GM23338 (cell line): Measurements from ENCODE around the gene PARD3. TPM values are rescaled to one million over a fixed set of nuclear protein-coding genes. Genes with fewer than 3 reads are reported as not detected.

Experiments
- ATAC-seq: fragments of 200-7000 bp; cut with Tn5 transposase; 3 replicates; pipeline ENCODE4 v1.9.1; 2020
- DNase-seq: peaks from one replicate; pipeline ENCODE4 v3.0.0-alpha.2; 2015; ENCODE audit warnings: low spot score
- H2AFZ ChIP-seq: fragments of 200-600 bp; sonication (generic); 2 replicates; pipeline ENCODE4 v1.8.0; 2016; ENCODE audit warnings: antibody characterized with exemption, mild to moderate bottlenecking, moderate library complexity
- H3F3A ChIP-seq: fragments of 200-600 bp; sonication (generic); replicated peaks from 2 replicates; pipeline ENCODE4 v1.8.0; 2017; ENCODE audit warnings: antibody characterized with exemption, mixed run types, low read depth
- H3K27ac ChIP-seq: fragments of 200-600 bp; sonication (generic); 2 replicates; pipeline ENCODE4 v1.6.1; 2016; ENCODE audit warnings: low read depth
- H3K27me3 ChIP-seq: fragments of 200-600 bp; sonication (generic); 2 replicates; pipeline ENCODE4 v1.8.0; 2016; ENCODE audit warnings: mild to moderate bottlenecking, mixed run types, moderate library complexity; ENCODE audit not compliant: insufficient read depth
- H3K36me3 ChIP-seq: fragments of 200-600 bp; sonication (generic); 2 replicates; pipeline ENCODE4 v1.8.0; 2016; ENCODE audit warnings: mild to moderate bottlenecking; ENCODE audit not compliant: insufficient read depth
- H3K4me1 ChIP-seq: fragments of 200-600 bp; sonication (generic); 2 replicates; pipeline ENCODE4 v1.8.0; 2016; ENCODE audit warnings: mild to moderate bottlenecking, moderate library complexity; ENCODE audit not compliant: insufficient read depth
- H3K4me2 ChIP-seq: fragments of 200-600 bp; sonication (generic); 2 replicates; pipeline ENCODE4 v1.7.1; 2017; ENCODE audit warnings: mixed run types
- H3K4me3 ChIP-seq: fragments of 200-600 bp; sonication (generic); 2 replicates; pipeline ENCODE4 v1.6.1; 2016; ENCODE audit warnings: mixed run types
- H3K79me2 ChIP-seq: fragments of 200-600 bp; sonication (generic); replicated peaks from 2 replicates; pipeline ENCODE4 v1.8.0; 2017; ENCODE audit warnings: mild to moderate bottlenecking; ENCODE audit not compliant: insufficient read depth
- H3K9me2 ChIP-seq: fragments of 200-600 bp; sonication (generic); 2 replicates; pipeline ENCODE4 v1.8.0; 2017; ENCODE audit not compliant: insufficient read depth
- H4K20me1 ChIP-seq: fragments of 200-600 bp; sonication (generic); replicated peaks from 2 replicates; pipeline ENCODE4 v1.8.0; 2017; ENCODE audit warnings: mild to moderate bottlenecking; ENCODE audit not compliant: insufficient read depth
- H3K27ac Mint-ChIP-seq: 2 replicates; pipeline ENCODE4 v1.8.0; 2020; ENCODE audit warnings: inconsistent platforms, mild to moderate bottlenecking, moderate library complexity, mixed read lengths
- H3K27me3 Mint-ChIP-seq: 3 replicates; pipeline ENCODE4 v1.8.0; 2022; ENCODE audit warnings: low read depth, mild to moderate bottlenecking, moderate library complexity, mixed read lengths, inconsistent platforms; ENCODE audit not compliant: insufficient read depth, poor library complexity
- H3K36me3 Mint-ChIP-seq: 3 replicates; pipeline ENCODE4 v1.8.0; 2021; ENCODE audit warnings: low read depth, mild to moderate bottlenecking, inconsistent platforms, moderate library complexity, mixed read lengths
- H3K4me1 Mint-ChIP-seq: 3 replicates; pipeline ENCODE4 v1.8.0; 2020; ENCODE audit warnings: mild to moderate bottlenecking, inconsistent platforms, mixed read lengths
- H3K4me3 Mint-ChIP-seq: 3 replicates; pipeline ENCODE4 v1.8.0; 2021; ENCODE audit warnings: moderate library complexity, mild to moderate bottlenecking, inconsistent platforms, mixed read lengths
- H3K9me3 Mint-ChIP-seq: 3 replicates; pipeline ENCODE4 v1.8.0; 2020; ENCODE audit warnings: moderate library complexity, mild to moderate bottlenecking, inconsistent platforms, mixed read lengths
- CREB1 ChIP-seq: fragments of 250-450 bp; sonication (Bioruptor Pico); IDR thresholded peaks from 2 replicates; pipeline ENCODE4 v1.5.0; 2020; ENCODE audit warnings: low read depth, mild to moderate bottlenecking, moderate library complexity
- CTCF ChIP-seq, 2 experiments: fragments of 200-600 bp in 1 of 2; sonication (generic) in 1 of 2; conservative IDR thresholded peaks; 2 replicates each; pipeline versions ENCODE4 v1.5.1 to v1.6.1; 2016 to 2017; ENCODE audit warnings: antibody characterized with exemption in 2 of 2, low read depth in 2 of 2, mild to moderate bottlenecking in 2 of 2, moderate library complexity in 1 of 2
- ETS1 ChIP-seq: IDR thresholded peaks from 2 replicates; pipeline ENCODE4 v1.6.1; 2016; ENCODE audit warnings: antibody characterized with exemption
- EZH2phosphoT487 ChIP-seq: fragments of 200-600 bp; sonication (generic); IDR thresholded peaks from one replicate; pipeline ENCODE4 v1.8.1; 2018; ENCODE audit warnings: antibody characterized with exemption; ENCODE audit not compliant: unreplicated experiment
- POLR2AphosphoS5 ChIP-seq: IDR thresholded peaks from 2 replicates; pipeline ENCODE4 v1.6.1; 2016; ENCODE audit warnings: antibody characterized with exemption, low read depth
- ZNF331 ChIP-seq: fragments of 250-450 bp; sonication (Bioruptor Pico); IDR thresholded peaks from 2 replicates; pipeline ENCODE4 v1.5.0; 2020; ENCODE audit warnings: low read depth, mild to moderate bottlenecking, moderate library complexity
- polyA plus RNA-seq: library from polyadenylated mRNA; unstranded; fragments of >200 nt; fragmentation: Nextera tagmentation; extraction: Ambion mirVana; gene quantifications from 2 replicates; pipeline ENCODE4 v1.2.1, GENCODE V29; 2016
- total RNA-seq: library from RNA; depleted of rRNA; stranded (reverse); fragments of >200 nt; shearing (Covaris generic); gene quantifications from 2 replicates; pipeline ENCODE4 v1.2.3, GENCODE V29; 2014

Gene PARD3
- total and polyA plus RNA-seq, 2 experiments from 2014 or later, result 30.2 to 51.4 TPM

- no peak overlapping the region for H3K27ac ChIP-seq
- H3K9me2 ChIP-seq, result no peaks in the 10 kb centered on the region
- H3F3A ChIP-seq, result no peaks in the 10 kb centered on the region
- H3K27me3 ChIP-seq, result no peaks in the 10 kb centered on the region
- DNase-seq, result no peak
- no peak for ATAC-seq
- no peaks in the 10 kb centered on the region for H3K36me3 ChIP-seq
- Mint-ChIP-seq H3K9me3 (no peaks in the 10 kb centered on the region), H3K4me3 (no peak overlapping the region), H3K27me3 (peaks cover 3% of the 10 kb centered on the region), H3K27ac (no peak overlapping the region), H3K4me1 (peaks cover 54% of the 10 kb centered on the region), H3K36me3 (no peaks in the 10 kb centered on the region)
- TF ChIP-seq ZNF331 (CRISPR knock-in tag), result no peak
- TF ChIP-seq CTCF (conservative IDR thresholded peaks at IDR 0.05; ENCODE audit: low read depth in 2 of 2), result no peak
- no peak overlapping the region for H3K4me3 ChIP-seq
- H3K79me2 ChIP-seq, result peaks cover 70% of the 10 kb centered on the region
- H2AFZ ChIP-seq, result no peak overlapping the region
- no peaks in the 10 kb centered on the region for H4K20me1 ChIP-seq
- peaks cover 40% of the 10 kb centered on the region for H3K4me1 ChIP-seq
- H3K4me2 ChIP-seq, result no peak overlapping the region
Observed at GRCh38 chr10:34649385-34649784, 165.7 kb downstream of the PARD3 start.

GRCh38 chr10:34648919-34649318 lies 166.2 kb downstream of the PARD3 start:
- Histone ChIP-seq H3K4me2 (no peak overlapping the region), H3K27me3 (no peaks in the 10 kb centered on the region), H3K4me3 (no peak overlapping the region), H3K4me1 (peaks cover 38% of the 10 kb centered on the region), H3K9me2 (no peaks in the 10 kb centered on the region), H3K79me2 (peaks cover 70% of the 10 kb centered on the region), H3F3A (no peaks in the 10 kb centered on the region), H3K36me3 (no peaks in the 10 kb centered on the region), H3K27ac (no peak overlapping the region), H2AFZ (no peak overlapping the region), H4K20me1 (no peaks in the 10 kb centered on the region)
- Mint-ChIP-seq H3K9me3 (no peaks in the 10 kb centered on the region), H3K4me3 (no peak overlapping the region), H3K27me3 (peaks cover 3% of the 10 kb centered on the region), H3K27ac (no peak overlapping the region), H3K4me1 (peaks cover 49% of the 10 kb centered on the region), H3K36me3 (no peaks in the 10 kb centered on the region)
- no peak for ATAC-seq
- TF ChIP-seq CREB1, result no peak
- no peak for TF ChIP-seq EZH2phosphoT487
- no peak for TF ChIP-seq ETS1
- no peak for TF ChIP-seq POLR2AphosphoS5
- no peak for DNase-seq
